GM19239 (cell line): ENCODE results near the gene EXOC1L.
"Not testable (repeated sequence)": the region's sequence is repeated elsewhere in the genome, so short reads cannot be mapped to it uniquely, and the experiment has no call there.

Experiments
- DNase-seq: peaks from one replicate; pipeline ENCODE4 v3.0.0; 2011; ENCODE audit warnings: low spot score; ENCODE audit not compliant: insufficient read length
- FAIRE-seq: peaks from 2 replicates; lab custom pipeline; 2011; peaks lifted over from hg19 to GRCh38; lab: Jason Lieb, UNC

EXOC1L gene

DNA sequence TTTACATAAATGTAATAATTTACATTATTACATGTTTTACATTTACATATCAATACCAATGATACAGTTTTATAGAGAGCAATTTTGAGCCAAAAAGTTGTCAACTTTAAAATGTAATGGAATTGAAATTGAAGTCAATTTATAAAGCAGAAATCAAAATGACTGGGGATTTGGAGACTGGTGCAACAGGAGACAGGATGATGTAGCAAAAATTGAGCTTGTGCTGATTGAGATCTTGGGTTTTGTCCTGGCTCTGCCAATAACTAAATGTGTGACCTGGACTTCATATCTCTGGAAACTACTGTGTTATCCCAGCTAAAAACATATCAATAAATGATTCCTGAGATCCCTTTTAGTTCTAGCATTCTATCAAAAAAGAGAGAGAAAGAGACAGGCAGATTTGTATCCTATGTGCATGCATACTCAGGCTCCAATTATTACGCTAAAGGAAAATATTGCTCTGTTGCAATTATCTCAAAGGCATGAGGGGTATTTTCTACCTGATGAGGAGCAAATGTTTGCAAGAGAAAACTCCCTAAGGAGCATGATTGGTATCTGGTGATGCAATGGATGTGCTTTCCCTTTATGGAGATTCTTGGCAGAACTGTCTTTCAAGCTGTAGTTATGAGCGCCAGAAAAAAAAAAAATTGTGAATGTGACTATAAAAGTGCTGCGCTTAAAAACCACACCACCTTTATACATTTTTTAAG is 14.7 kb downstream of the EXOC1L start:
- FAIRE-seq (no peak), DNase-seq (no peak)

DNA sequence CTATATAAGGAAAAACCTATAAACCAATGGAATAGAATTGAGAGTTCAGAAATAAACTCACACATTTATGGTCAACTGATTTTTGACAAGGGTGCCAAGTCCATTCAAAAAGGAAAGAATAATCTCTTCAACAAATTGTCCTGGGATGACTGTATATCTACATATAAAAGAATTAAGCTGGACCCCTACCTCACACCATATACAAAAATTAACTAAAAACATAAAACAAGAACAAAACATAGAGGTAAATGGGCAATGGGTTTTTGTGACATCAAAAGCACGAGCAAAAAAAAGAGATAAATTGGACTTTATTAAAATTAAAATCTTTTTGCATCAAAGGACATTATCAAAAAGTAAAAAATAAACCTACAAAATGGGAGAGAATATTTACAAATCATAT is 18.3 kb downstream of the EXOC1L start:
- FAIRE-seq (no peak), DNase-seq (no peak)

DNA sequence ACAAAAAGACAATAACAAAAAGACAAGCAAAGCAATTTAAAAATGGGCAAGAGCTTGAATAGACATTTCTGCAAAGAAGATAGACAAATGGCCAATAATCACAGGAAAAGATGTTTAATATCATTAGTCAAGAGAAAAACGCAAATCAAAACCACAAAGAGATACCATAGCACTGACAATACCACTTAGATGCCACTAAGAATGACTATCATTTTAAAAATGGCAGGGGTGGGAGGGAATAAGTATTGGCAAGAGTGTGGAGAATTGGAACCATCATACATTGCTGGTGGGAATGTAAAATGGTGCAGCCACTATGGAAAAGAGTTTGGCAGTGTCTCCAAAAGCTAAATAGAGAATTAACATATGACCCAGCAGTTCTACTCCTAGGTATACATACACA is 18.8 kb downstream of the EXOC1L start:
- FAIRE-seq (no peak), DNase-seq (no peak)

DNA sequence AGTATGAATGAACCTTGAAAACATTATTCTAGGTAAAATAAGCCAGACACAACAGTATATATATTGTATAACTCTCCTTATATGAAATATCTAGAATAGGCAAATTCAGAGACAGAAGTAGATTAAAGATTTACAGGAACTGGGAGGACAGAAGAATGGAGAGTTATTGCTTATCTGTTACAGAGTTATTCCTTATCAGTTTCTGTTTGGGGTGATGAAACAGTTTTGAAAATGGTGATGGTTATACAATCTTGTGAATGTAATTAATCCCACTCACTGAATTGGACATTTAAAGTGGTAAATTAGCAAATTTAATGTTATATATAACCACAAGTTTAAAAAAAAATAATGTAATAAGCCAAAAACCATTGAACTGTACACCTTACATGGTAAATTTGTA is 19.4 kb downstream of the EXOC1L start:
- DNase-seq (no peak), FAIRE-seq (no peak)

DNA sequence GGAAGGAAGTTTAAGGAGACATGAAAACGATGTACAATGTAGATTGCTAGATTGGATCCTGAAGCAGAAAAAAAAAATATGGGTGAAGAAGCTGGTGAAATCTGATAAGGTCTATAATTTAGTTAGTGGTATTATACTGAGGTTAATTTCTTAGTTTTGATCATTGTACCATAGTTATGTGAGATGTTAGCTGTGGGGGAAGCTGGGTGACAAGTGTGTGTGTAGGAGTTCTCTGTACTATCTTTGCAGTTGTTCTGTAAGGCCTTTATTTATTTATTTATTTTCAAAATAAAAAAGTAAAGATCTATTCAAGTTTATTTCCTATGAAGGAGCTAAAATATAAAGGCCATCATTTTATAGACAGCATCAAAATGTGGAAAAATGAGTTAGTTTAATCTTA is 21.4 kb downstream of the EXOC1L start:
- DNase-seq (no peak), FAIRE-seq (no peak)

DNA sequence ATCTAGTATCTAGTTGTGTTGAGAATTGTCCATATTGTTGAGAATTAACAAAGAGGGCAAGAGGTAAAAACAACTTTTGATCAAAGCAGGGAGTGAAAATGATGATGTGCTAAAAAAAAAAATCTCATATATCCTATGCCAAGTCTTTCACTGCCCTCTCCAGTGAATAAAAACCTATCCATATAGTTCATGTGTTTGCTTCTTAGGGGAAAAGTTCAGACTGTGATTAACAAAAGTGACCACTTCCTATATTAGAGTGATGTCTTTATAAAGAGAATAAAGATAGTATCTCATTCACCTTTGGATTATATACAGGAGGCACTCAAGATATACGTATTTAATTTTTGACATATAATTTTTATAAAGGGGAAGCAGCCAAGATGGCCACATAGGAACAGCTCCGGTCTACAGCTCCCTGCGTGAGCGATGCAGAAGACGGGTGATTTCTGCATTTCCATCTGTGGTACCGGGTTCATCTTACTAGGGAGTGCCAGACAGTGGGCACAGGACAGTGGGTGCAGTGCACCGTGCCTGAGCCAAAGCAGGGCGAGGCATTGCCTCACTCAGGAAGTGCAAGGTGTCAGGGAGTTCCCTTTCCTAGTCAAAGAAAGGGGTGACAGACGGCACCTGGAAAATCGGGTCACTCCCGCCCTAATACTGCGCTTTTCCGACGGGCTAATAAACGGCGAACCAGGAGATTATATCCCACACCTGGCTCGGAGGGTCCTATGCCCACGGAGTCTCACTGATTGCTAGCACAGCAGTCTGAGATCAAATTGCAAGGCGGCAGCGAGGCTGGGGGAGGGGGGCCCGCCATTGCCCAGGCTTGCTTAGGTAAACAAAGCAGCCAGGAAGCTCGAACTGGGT is 22.0 kb downstream of the EXOC1L start:
- FAIRE-seq, DNase-seq: not testable (repeated sequence)

DNA sequence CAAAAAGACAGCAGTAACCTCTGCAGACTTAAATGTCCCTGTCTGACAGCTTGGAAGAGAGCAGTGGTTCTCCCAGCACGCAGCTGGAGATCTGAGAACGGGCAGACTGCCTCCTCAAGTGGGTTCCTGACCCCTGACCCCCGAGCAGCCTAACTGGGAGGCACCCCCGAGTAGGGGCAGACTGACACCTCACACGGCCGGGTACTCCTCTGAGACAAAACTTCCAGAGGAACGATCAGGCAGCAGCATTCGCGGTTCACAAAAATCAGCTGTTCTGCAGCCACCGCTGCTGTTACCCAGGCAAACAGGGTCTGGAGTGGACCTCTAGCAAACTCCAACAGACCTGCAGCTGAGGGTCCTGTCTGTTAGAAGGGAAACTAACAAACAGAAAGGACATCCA is 22.7 kb downstream of the EXOC1L start:
- not testable (repeated sequence) for DNase-seq, FAIRE-seq

DNA sequence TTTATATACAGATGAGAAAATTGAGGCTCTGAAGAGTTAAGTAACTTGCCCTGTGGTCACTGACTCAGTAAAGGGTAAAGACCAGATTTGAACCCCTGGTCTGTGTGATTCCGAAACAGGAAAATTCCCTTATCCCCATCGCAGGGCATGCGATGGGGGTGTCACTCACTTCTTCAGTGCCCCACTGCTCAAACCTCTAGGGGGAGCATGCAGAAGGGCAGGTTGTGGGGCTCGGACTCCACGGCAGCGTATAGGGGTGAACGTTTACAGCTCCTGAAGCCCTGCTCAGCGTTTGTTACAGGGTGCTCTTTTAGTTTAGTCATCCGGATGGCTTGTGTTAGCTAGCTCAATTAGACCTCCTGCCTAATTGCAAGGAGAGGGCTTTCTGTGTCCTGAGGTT is 30.1 kb downstream of the EXOC1L start:
- FAIRE-seq (no peak), DNase-seq (no peak)

DNA sequence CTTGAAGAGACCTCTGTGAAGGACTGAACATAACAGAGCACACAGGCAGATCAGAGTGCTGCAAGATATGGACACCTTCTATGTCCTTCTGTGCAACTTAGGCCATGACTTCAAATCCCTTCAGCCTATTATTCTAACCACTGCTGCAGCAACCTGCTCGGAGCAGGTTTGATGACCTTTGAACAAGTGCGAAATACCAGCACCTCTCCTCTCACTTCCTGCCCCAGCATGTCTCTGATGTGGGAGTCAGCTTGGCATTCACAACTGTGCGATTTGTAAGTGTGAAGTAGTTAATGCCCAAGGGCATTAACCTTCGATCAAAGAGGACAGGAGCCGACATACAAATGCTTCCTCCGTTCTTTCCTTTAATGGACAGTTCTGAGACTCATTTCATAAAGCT is 32.3 kb downstream of the EXOC1L start:
- DNase-seq (no peak), FAIRE-seq (no peak)

DNA sequence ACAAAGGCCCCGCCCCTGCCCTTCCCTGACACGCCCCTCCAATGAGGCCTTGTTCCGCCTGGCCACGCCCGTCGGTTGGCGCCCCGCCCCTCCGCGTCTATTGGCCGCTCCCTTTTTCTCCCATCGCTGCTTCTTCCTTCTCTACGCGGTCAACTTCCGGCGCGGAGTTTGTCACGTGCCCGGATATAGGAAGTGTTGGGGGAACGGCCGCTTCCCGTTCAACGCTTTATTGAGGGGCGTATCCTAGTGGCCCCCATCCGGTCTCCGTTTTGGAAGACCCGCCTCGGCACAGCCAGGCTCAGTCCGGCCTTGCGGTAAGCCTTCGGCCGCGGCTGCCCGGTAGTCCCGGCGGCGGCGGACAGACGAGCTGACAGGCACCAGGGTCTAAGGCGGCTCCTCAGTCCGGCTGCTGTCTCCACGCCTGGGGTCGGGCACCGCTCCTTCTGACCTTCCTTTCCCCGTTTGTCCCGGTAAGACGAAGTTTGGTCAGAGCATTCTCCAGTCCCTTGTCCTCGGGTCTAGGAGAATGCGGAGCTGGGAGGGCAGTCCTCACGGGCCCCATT is 34.0 kb downstream of the EXOC1L start, which contains the start of gene EXOC1:
Gene EXOC1, plus strand, starts transcription at position 165 of the 563 bp plus-strand sequence. CDS start 4,676 bp downstream, outside the sequence.
- peak; percentile 78 for DNase-seq
- peak; percentile 97 for FAIRE-seq

DNA sequence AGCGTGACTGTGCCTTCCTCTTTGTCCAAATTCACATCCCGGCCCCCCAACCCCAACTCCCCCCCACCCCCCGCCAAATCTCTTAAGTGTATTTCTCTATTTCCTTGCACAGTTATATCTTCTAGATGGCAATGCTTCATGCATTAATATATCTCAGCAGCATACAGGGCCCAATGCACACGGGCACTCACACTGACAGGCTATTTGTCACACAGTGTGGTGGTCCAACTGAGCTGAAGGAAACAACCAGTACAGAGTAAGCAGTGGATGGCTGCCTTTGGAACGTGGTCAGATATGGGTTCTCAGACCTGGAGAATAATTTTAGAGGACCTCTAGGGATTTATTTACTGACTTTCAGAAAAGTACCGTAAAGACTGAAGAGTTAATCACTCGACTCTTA is 34.5 kb downstream of the EXOC1L start:
- FAIRE-seq (peak; percentile 60), DNase-seq (no peak)

DNA sequence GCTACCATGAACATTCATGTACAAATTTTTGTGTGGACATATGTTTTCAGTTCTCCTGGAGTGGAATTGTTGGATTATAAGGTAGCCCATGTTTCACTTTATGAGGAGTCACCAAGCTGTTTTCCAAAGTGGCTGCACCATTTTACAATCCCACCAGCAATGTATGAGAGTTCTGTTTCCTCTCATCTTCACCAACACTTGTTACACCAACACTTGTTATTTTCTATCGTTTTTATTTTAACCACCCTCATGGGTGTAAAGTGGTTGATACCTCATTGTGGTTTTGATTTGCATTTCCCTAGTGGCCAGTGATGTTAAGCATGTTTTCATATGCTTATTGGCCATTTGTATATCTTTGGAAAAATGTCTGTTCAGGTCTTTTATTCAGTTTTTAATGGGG is 38.0 kb downstream of the EXOC1L start:
- FAIRE-seq (no peak), DNase-seq (no peak)

DNA sequence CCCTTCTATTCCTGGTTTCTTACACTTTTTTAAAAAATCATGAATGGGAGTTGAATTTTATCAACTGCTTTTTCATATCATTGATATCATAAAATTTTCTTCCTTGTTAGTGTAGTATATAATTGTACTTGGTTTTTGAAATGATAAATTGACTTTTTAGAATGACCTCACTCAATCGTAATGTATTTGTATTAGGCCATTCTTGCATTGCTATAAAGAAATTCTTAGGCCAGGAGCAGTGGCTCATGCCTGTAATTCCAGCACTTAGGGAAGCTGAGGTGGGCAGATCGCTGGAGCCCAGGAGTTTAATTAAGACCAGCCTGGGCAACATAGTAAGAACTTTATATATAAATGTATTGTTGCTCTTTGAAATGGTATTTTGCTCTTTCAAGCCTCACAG is 40.1 kb downstream of the EXOC1L start:
- no peak for DNase-seq
- FAIRE-seq, result no peak

DNA sequence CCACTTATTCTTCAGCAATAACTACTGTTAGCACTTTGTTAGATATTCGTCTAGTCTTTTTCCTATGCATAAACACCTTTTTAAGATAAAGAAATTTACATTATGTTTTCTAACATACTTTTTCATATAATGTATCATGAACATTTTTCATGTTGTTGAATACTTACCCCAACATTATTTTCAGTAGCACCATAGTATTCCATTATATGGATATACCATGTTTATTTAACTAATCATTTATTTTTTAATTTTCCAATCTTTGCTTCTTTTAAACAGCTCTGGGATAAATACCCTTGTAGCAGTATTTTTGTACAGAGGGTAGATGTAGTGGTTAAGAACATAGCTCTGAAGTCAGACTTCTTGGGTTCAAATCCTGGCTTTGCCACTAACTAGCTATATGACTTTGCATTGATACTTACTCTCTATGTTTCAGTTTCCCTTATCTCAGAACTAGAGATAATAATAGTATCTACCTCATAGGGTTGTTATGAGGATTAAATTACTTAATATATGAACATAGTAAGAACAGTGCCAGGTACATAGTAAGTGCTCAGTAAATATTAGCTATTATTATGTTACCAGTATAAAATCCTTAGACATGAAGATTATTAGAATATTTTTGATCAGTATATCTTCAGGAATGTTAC is 45.1 kb downstream of the EXOC1L start:
- no peak for FAIRE-seq
- no peak for DNase-seq

DNA sequence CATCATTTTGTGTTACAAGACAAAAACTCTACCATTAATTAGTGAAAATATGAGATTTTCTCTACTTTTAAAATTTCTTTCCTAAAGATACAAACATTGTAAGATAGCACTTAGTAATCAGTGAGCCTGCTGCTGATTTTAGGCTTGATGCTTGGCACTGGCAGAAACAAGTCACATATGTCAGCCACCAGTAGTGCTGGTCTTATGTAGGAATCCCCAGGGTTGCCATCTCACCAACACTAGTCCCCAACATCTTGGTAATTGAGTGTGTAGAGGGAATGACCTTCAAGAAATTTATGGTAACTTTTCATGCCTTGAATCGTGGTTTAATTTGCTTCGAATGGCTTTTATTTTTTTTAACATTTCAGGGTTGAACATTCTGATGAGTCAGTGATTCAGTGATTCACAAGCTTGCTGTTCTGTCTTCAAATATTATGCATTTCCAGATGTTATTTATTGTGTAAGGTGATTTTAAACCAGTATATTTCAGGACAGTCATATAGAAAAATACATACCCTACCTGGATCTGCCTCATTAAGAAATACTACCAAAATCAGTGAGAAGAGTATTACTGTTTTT is 45.7 kb downstream of the EXOC1L start:
- FAIRE-seq (no peak), DNase-seq (no peak)

DNA sequence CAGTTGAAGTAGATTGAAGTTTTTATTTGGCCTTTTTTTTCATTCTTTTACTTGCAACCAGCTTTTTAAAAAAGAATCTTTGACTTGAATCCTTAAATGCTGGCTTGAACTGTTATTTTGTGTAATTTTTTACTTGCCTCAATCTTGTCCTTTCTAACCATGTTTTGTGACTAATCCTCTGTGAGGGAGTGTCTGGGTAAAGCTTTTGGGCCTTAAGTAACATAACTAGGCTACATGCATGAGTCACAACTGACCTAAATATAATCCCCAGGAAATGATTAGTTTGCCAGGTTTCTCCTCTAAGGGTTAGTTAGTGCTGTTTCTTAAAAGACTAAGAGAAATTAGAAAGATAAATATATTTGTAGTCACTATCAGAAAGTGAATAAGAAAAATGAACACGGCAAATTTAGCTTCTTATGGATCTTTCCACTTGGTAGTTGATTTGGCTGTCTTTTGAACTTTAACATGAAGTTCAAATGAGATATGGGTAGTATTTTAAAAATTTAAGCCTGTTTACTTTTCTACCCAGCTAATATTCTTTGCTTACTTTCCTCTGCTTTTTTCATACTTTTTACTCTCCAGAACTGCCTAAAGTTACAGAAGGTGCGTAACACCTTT is 46.8 kb downstream of the EXOC1L start:
- no peak for DNase-seq
- FAIRE-seq, result no peak

DNA sequence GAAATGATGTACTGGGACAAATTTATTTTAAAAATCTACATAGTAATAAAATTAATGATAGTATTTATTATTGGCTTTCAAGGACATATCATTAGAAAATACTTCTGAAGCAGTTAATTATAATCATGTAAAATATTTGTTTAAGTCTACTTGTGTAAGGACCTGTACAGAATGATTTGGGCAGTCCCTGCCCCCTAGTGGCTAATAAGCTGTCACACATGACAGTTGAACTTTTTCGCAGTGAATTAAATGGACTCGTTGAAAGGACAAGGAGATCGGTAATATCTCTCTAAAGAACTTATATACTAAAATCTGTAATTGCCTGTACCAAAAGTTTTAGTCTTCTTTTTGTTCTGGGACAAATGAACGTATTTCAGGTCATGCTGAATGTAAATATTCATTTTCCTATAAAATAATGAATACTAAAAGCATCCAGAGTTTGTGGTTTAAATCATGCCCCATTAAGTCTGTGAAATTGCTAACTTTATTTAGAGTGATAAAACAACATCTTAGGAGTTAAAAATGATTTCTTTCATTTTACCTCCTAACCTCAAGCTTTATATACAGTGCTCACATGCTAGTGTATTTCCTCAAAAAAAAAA is 47.5 kb downstream of the EXOC1L start:
- DNase-seq, result no peak
- peak; percentile 75 for FAIRE-seq

DNA sequence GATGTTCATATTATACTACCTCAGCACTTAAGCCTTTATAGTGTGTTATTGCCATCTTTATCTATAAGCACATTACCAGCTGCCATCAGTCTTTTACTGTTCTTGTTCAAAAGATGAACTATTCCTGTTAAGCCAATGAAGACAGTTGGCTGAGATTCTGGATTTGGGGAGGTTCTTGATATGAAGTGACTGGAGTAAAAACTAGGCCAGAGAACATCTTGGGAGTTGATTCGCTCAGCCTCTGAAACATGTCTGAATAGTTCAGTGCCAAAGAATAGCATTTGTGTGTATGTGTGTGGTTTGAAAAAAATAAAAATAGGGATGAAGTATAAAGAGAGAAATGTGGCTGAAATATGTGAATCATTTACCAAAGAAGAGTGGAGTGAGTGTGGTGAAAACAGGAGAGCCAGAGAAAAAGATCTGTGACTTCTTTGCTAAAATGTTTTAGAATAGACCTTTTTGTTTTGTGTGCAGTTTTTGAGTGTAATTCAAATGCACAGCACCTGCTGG is 49.0 kb downstream of the EXOC1L start:
- FAIRE-seq, result no peak
- DNase-seq, result no peak

DNA sequence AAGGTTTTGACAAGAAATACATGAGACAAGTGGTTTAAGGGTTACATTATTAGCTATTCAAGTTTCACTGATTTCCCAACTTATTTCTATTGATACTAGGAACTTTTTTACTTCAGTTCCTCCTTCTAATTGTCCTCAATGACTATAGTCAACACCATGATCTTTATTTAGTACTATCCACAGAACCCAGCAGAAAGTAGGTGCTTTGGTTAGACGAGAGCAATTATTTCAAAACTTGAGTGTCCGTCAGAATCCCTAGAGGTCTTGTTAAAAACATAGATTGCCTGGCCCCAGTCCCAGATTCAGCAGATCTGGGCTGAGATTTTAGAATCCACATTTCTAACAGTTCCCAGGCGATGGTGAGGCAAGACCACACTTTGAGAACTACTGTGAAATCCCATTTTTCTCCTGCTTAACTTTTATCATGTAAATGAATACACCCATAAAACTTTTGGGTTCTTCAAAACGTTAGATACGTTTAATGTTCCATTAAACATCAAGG is 51.8 kb downstream of the EXOC1L start:
- FAIRE-seq (no peak), DNase-seq (no peak)
